HEK293 (cell line): ENCODE measurements around the gene APPBP2.

ENCODE experiments used
- CTCF ChIA-PET: fragments of 350-600 bp; formaldehyde crosslinking; extraction: SDS; loops from one replicate; lab custom pipeline; 2021; ENCODE audit warnings: antibody characterized with exemption; lab: Yijun Ruan, JAX
- POLR2A ChIA-PET: fragments of 300-600 bp; formaldehyde crosslinking; extraction: SDS; loops from one replicate; lab custom pipeline; 2020; ENCODE audit warnings: antibody characterized with exemption, inconsistent platforms; lab: Yijun Ruan, JAX
- H3K27ac ChIP-seq: fragments of 200-500 bp; sonication (Bioruptor generic); 2 replicates; pipeline ENCODE4 v1.5.1; 2014; ENCODE audit warnings: low read depth, low read length, control low read depth, inconsistent platforms; ENCODE audit errors: extremely low read depth
- H3K36me3 ChIP-seq, 2 experiments: fragments of 200-500 bp in 1 of 2; sonication (Bioruptor generic) in 1 of 2; 1 replicate in 1 of 2; 2 replicates in 1 of 2; pipeline ENCODE4 v1.5.1; 2014 to 2017; ENCODE audit warnings: inconsistent platforms in 2 of 2, low read length in 2 of 2; ENCODE audit not compliant: control insufficient read depth in 2 of 2, insufficient read depth in 1 of 2
- H3K4me1 ChIP-seq: fragments of 200-500 bp; sonication (Bioruptor generic); 2 replicates; pipeline ENCODE4 v1.5.1; 2014; ENCODE audit warnings: mild to moderate bottlenecking, low read length, inconsistent platforms; ENCODE audit not compliant: control insufficient read depth, insufficient read depth
- H3K4me3 ChIP-seq: 2 replicates; pipeline ENCODE4 v1.5.1; 2011; ENCODE audit warnings: low read depth, mild to moderate bottlenecking, control low read depth, low read length, moderate library complexity
- H3K9me3 ChIP-seq: fragments of 200-500 bp; sonication (Bioruptor generic); 2 replicates; pipeline ENCODE4 v1.5.1; 2014; ENCODE audit warnings: low read depth, low read length, inconsistent platforms; ENCODE audit not compliant: control insufficient read depth, insufficient read depth
- ATF2 ChIP-seq: fragments of 450-650 bp; formaldehyde crosslinking; IDR thresholded peaks from 2 replicates; pipeline ENCODE4 v1.5.1; 2016; ENCODE audit warnings: missing biosample characterization, missing genetic modification characterization, low read depth
- ELK4 ChIP-seq: IDR thresholded peaks from 2 replicates; pipeline ENCODE4 v1.6.1; 2011; ENCODE audit warnings: mild to moderate bottlenecking, low read depth, low read length, borderline replicate concordance
- PRDM1 ChIP-seq: fragments of 450-650 bp; formaldehyde crosslinking; IDR thresholded peaks from 2 replicates; pipeline ENCODE4; 2016; ENCODE audit warnings: missing biosample characterization, missing genetic modification characterization
- REPIN1 ChIP-seq: fragments of 450-650 bp; formaldehyde crosslinking; IDR thresholded peaks from 2 replicates; pipeline ENCODE4 v1.5.1; 2017; ENCODE audit warnings: missing biosample characterization, missing genetic modification characterization, low read depth
- ZFP69B ChIP-seq: fragments of 450-650 bp; formaldehyde crosslinking; IDR thresholded peaks from 2 replicates; pipeline ENCODE4 v1.5.1; 2016; ENCODE audit warnings: missing biosample characterization, missing genetic modification characterization
- ZNF121 ChIP-seq: fragments of 450-650 bp; formaldehyde crosslinking; IDR thresholded peaks from 2 replicates; pipeline ENCODE4 v1.5.1; 2016; ENCODE audit warnings: missing biosample characterization, missing genetic modification characterization
- ZNF146 ChIP-seq: fragments of 450-650 bp; formaldehyde crosslinking; IDR thresholded peaks from 2 replicates; pipeline ENCODE4 v1.5.1; 2016; ENCODE audit warnings: missing biosample characterization, missing genetic modification characterization
- ZNF184 ChIP-seq: fragments of 450-650 bp; IDR thresholded peaks from 2 replicates; pipeline ENCODE4 v1.5.1; 2018; ENCODE audit warnings: missing biosample characterization, mild to moderate bottlenecking, missing genetic modification characterization
- ZNF426 ChIP-seq: fragments of 450-650 bp; formaldehyde crosslinking; IDR thresholded peaks from 2 replicates; pipeline ENCODE4 v1.5.1; 2017; ENCODE audit warnings: missing biosample characterization, missing genetic modification characterization, mild to moderate bottlenecking, inconsistent platforms, moderate library complexity
- ZNF521 ChIP-seq: fragments of 450-650 bp; formaldehyde crosslinking; IDR thresholded peaks from 2 replicates; pipeline ENCODE4 v1.5.1; 2017; ENCODE audit warnings: missing biosample characterization, mild to moderate bottlenecking, missing genetic modification characterization
- ZNF544 ChIP-seq: fragments of 450-650 bp; formaldehyde crosslinking; IDR thresholded peaks from 2 replicates; pipeline ENCODE4 v1.5.0; 2017; ENCODE audit warnings: missing biosample characterization, missing genetic modification characterization
- ZNF768 ChIP-seq: fragments of 450-650 bp; formaldehyde crosslinking; IDR thresholded peaks from 2 replicates; pipeline ENCODE4 v1.5.1; 2018; ENCODE audit warnings: missing biosample characterization, mild to moderate bottlenecking, missing genetic modification characterization
- ZNF792 ChIP-seq: fragments of 450-650 bp; formaldehyde crosslinking; IDR thresholded peaks from 2 replicates; pipeline ENCODE4 v1.5.1; 2016; ENCODE audit warnings: missing biosample characterization, missing genetic modification characterization
- TF ChIP-seq, protein P1 (sequence below): fragments of 450-650 bp; formaldehyde crosslinking; IDR thresholded peaks from 2 replicates; pipeline ENCODE4 v1.5.1; 2016; ENCODE audit warnings: missing biosample characterization, missing genetic modification characterization

The APPBP2 gene

DNA sequence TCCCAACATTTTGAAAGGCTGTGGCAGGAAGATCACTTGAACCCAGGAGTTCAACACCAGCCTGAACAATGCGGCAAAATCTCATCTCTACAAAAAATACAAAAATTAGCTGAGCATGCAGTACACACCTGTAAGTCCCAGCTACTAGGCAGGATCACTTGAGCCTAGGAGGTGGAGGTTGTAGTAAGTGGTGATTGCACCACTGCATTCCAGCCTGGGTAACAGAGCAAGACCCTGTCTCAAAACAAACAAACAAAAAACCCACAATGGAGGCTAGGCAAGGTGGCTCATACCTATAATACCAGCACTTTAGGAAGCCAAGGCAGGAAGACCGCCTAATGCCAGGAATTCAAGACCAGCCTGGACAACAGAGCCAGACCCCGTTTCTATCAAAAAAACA lies 12.0 kb downstream of the APPBP2 start:
- no peaks in the 10 kb centered on the region for H3K4me1 ChIP-seq
- no peak overlapping the region for H3K27ac ChIP-seq
- peaks cover 24 to 34% of the 10 kb centered on the region in 2 experiments for H3K36me3 ChIP-seq
- H3K9me3 ChIP-seq = no peaks in the 10 kb centered on the region
- ChIA-PET POLR2A (interaction anchor here (0.7 kb wide), 1 partner anchor 50 kb away, joined by 5 read pairs; no protein-coding TSS in a partner anchor), CTCF (interaction anchor here (0.6 to 1.2 kb wide), 2 partner anchors 125 to 188 kb away, joined by 3 to 4 read pairs; no protein-coding TSS in a partner anchor)
- TF ChIP-seq, protein P1, sequence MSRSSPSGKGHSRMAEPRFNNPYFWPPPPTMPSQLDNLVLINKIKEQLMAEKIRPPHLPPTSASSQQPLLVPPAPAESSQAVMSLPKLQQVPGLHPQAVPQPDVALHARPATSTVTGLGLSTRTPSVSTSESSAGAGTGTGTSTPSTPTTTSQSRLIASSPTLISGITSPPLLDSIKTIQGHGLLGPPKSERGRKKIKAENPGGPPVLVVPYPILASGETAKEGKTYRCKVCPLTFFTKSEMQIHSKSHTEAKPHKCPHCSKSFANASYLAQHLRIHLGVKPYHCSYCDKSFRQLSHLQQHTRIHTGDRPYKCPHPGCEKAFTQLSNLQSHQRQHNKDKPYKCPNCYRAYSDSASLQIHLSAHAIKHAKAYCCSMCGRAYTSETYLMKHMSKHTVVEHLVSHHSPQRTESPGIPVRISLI (tag by site-specific recombination) = 0 out of 2 replicates have a peak, but pooled peaks have one; percentile 4
- no peak for TF ChIP-seq ZNF544 (tag by site-specific recombination)
- TF ChIP-seq, all 188 proteins: peak for 1
- H3K4me3 ChIP-seq = no peak overlapping the region

GRCh38 chr17:60513014-60513413 lies 13.0 kb downstream of the APPBP2 start:
- CTCF ChIA-PET = interaction anchor here (0.8 kb wide), 1 partner anchor 10 kb away, joined by 4 read pairs; no protein-coding TSS in a partner anchor
- Histone ChIP-seq H3K9me3 (no peaks in the 10 kb centered on the region), H3K4me3 (no peak overlapping the region), H3K4me1 (no peaks in the 10 kb centered on the region), H3K36me3 (peaks cover 14 to 32% of the 10 kb centered on the region in 2 experiments), H3K27ac (no peak overlapping the region)
- TF ChIP-seq ZNF768 (tag by site-specific recombination) (no peak), PRDM1 (tag by site-specific recombination) (no peak), ZFP69B (tag by site-specific recombination) (no peak), ZNF184 (tag by site-specific recombination) (no peak), REPIN1 (tag by site-specific recombination) (no peak), ZNF121 (tag by site-specific recombination) (no peak), ZNF792 (no peak)
- POLR2A ChIA-PET = no interaction called here

- ChIA-PET CTCF (interaction anchor here (0.8 kb wide), 1 partner anchor 128 kb away, joined by 4 read pairs; no protein-coding TSS in a partner anchor), POLR2A (no interaction called here)
- Histone ChIP-seq H3K27ac (no peak overlapping the region), H3K4me3 (no peak overlapping the region), H3K9me3 (no peaks in the 10 kb centered on the region), H3K4me1 (no peaks in the 10 kb centered on the region), H3K36me3 (peaks cover 14 to 32% of the 10 kb centered on the region in 2 experiments)
- TF ChIP-seq ZNF521 (tag by site-specific recombination) (no peak), ELK4 (no peak), ZNF426 (tag by site-specific recombination) (no peak), ATF2 (tag by site-specific recombination) (peak; percentile 62; the same call in 1 of the 2 replicates), ZNF184 (tag by site-specific recombination) (no peak)
Measured at GRCh38 chr17:60510723-60511122, 15.3 kb downstream of the APPBP2 start.

DNA sequence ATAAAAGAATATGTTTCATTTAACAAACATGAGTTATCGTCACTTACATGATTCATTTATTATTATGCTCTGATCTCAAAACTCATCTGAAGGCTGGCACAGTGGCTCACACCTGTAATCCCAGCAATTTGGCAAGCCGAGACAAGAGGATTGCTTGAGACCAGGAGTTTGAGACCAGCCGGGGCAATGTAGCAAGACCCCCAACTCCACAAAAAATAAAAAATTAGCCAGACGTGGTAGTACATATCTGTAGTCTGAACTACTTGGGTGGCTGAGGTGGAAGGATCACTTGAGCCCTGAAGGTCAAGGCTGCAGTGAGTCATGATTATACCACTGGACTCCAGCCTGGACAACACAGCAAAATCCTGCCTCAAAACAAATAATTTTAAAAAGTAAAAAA lies 16.0 kb downstream of the APPBP2 start:
- CTCF ChIA-PET = no interaction called here
- TF ChIP-seq ZNF146 (no peak), ZNF121 (tag by site-specific recombination) (peak; percentile 84)
- TF ChIP-seq, all 188 proteins: peak for 1

More for the DNA sequence above, 16.0 kb downstream of the APPBP2 start:
- POLR2A ChIA-PET = no interaction called here
- Histone ChIP-seq H3K4me1 (no peaks in the 10 kb centered on the region), H3K27ac (no peak overlapping the region), H3K36me3 (peaks cover 14 to 32% of the 10 kb centered on the region in 2 experiments), H3K4me3 (no peak overlapping the region), H3K9me3 (no peaks in the 10 kb centered on the region)
